Breast epithelium (tissue), 3 donors: ENCODE measurements around the gene KATNA1.

Experiments used
- POLR2AphosphoS5 ChIP-seq, 3 donors: sonication (generic); formaldehyde crosslinking; IDR thresholded peaks; one replicate each; pipeline ENCODE4 v1.6.1; 2017; ENCODE audit warnings: antibody characterized with exemption in 3 of 3
- TF ChIP-seq, protein P1 (sequence below), 3 donors: fragments of 450-650 bp; IDR thresholded peaks; one replicate each; pipeline ENCODE4 v1.5.1; 2016 to 2017; ENCODE audit warnings: antibody characterized with exemption in 3 of 3, mild to moderate bottlenecking in 3 of 3, moderate library complexity in 3 of 3

DNA sequence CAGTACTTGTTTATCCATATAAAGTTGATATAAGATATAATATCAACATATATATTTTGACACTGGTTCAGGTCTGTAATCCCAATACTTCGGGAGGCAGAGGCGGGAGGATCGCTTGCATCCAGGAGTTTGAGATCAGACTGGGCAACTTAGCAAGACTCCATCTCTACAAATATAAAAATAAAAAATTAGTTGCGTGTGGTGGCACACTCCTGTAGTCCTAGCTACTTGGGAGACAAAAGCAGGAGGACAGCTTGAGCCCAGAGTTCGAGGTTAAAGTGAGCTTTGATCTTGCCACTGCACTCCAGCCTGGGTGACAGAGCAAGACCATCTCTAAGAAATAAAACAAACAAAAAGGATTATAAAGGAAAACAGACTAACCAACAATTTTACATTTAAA lies 8.9 kb upstream of the KATNA1 start:
- TF ChIP-seq, protein P1, sequence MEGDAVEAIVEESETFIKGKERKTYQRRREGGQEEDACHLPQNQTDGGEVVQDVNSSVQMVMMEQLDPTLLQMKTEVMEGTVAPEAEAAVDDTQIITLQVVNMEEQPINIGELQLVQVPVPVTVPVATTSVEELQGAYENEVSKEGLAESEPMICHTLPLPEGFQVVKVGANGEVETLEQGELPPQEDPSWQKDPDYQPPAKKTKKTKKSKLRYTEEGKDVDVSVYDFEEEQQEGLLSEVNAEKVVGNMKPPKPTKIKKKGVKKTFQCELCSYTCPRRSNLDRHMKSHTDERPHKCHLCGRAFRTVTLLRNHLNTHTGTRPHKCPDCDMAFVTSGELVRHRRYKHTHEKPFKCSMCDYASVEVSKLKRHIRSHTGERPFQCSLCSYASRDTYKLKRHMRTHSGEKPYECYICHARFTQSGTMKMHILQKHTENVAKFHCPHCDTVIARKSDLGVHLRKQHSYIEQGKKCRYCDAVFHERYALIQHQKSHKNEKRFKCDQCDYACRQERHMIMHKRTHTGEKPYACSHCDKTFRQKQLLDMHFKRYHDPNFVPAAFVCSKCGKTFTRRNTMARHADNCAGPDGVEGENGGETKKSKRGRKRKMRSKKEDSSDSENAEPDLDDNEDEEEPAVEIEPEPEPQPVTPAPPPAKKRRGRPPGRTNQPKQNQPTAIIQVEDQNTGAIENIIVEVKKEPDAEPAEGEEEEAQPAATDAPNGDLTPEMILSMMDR (IDR thresholded peaks at IDR 0.05), result no peak
- no peak for TF ChIP-seq POLR2AphosphoS5 (IDR thresholded peaks at IDR 0.05)
